ENCODE data around the gene ILK. TPM values are rescaled to one million over a fixed set of nuclear protein-coding genes. Genes with fewer than 3 reads are reported as not detected.
A peak's percentile ranks its signal among the peaks of the same experiment; 100 is the strongest.

The ILK gene
- total and polyA plus RNA-seq, 11 donors = 177 to 288 (median 222) TPM

- Histone ChIP-seq H3K4me1 (peaks cover 16 to 76% (median 53%) of the 10 kb centered on the region in 12 donors), H3K4me3 (peak overlapping the region in 9 of 12 donors; percentile 42 to 96 (median 90)), H3K9me3 (no peaks in the 10 kb centered on the region), H3K27ac (peak overlapping the region; percentile 83 to 99 (median 98)), H3K27me3 (no peaks in the 10 kb centered on the region), H3K36me3 (peaks cover 0 to 51% (median 42%) of the 10 kb centered on the region in 9 donors)
- intact Hi-C loops (cut with DNase I) = loop anchor here in 1 of 10 donors (2.0 kb wide), 1 partner anchor 76 kb away; the partner anchor contains the start of gene MRPL17
- TF ChIP-seq CTCF (IDR thresholded peaks at IDR 0.05) (no peak), POLR2A (IDR thresholded peaks at IDR 0.05) (no peak)
- no peak for ATAC-seq
- DNase-seq = no peak
These were observed 3.7 kb downstream of the ILK start for GRCh38 chr11:6607190-6607795.

GRCh38 chr11:6608011-6608410 is 4.4 kb downstream of the ILK start:
- WGBS, 4 donors = 82 to 93% (median 90%) methylated on average over 9 of the region's 9 CpGs

GRCh38 chr11:6608726-6609501 is 5.3 kb downstream of the ILK start:
- WGBS, 4 donors = 83 to 91% (median 85%) methylated on average over 14 of the region's 14 CpGs
- Histone ChIP-seq H3K4me1 (peaks cover 15 to 86% (median 57%) of the 10 kb centered on the region in 12 donors), H3K36me3 (peaks cover 0 to 54% (median 44%) of the 10 kb centered on the region in 9 donors), H3K4me3 (no peak overlapping the region), H3K27ac (peak overlapping the region in 8 of 12 donors; percentile 2 to 99 (median 98)), H3K9me3 (no peaks in the 10 kb centered on the region), H3K27me3 (no peaks in the 10 kb centered on the region)
- intact Hi-C loops (cut with DNase I) = no loop called here
- ATAC-seq (no peak), DNase-seq (peak in 1 of 5 donors; percentile 7)
- no peak for TF ChIP-seq CTCF (IDR thresholded peaks at IDR 0.05)
- TF ChIP-seq POLR2A (IDR thresholded peaks at IDR 0.05) = no peak

More at GRCh38 chr11:6608011-6608410, 4.4 kb downstream of the ILK start:
- ATAC-seq (no peak), DNase-seq (peak in 1 of 5 donors; percentile 7)
- intact Hi-C loops (cut with DNase I) = no loop called here
- no peaks in the 10 kb centered on the region for H3K27me3 ChIP-seq
- H3K4me3 ChIP-seq = peak overlapping the region in 1 of 12 donors; percentile 82
- no peak for TF ChIP-seq POLR2A (IDR thresholded peaks at IDR 0.05)
- TF ChIP-seq CTCF (IDR thresholded peaks at IDR 0.05) = no peak
- H3K4me1 ChIP-seq = peaks cover 15 to 77% (median 54%) of the 10 kb centered on the region in 12 donors
- no peaks in the 10 kb centered on the region for H3K9me3 ChIP-seq
- H3K36me3 ChIP-seq = peaks cover 0 to 51% (median 42%) of the 10 kb centered on the region in 9 donors
- peak overlapping the region in 11 of 12 donors; percentile 83 to 99 (median 98) for H3K27ac ChIP-seq

- Histone ChIP-seq H3K27me3 (no peaks in the 10 kb centered on the region), H3K4me1 (peaks cover 15 to 90% (median 57%) of the 10 kb centered on the region in 12 donors), H3K36me3 (peaks cover 0 to 61% (median 49%) of the 10 kb centered on the region in 9 donors), H3K9me3 (no peaks in the 10 kb centered on the region), H3K27ac (peak overlapping the region in 6 of 12 donors; percentile 9 to 99 (median 56)), H3K4me3 (no peak overlapping the region)
- DNase-seq (peak in 1 of 5 donors; percentile 8), ATAC-seq (no peak)
- intact Hi-C loops (cut with DNase I) = loop anchor here in 5 of 10 donors (5.0 kb wide), 3 partner anchors 48 to 132 kb away; partner anchors contain the start of genes MRPL17 (in 3 of the 5) and DCHS1 (in 1 of the 5)
- TF ChIP-seq CTCF (IDR thresholded peaks at IDR 0.05) (no peak), POLR2A (IDR thresholded peaks at IDR 0.05) (no peak)
- WGBS, 4 donors = 69 to 74% (median 71%) methylated on average over 8 of the region's 8 CpGs
These were observed 6.0 kb downstream of the ILK start for GRCh38 chr11:6609502-6610015.

All from heart left ventricle (tissue), 16 donors.